Measurements from ENCODE around the gene NME7. TPM values are rescaled to one million over a fixed set of nuclear protein-coding genes. Genes with fewer than 3 reads are reported as not detected.
"Not testable (repeated sequence)": the region's sequence is repeated elsewhere in the genome, so short reads cannot be mapped to it uniquely, and the experiment has no call there.

NME7 gene
- total RNA-seq, 1 experiment from 2014 or later, result 34.2 TPM

- CTCF ChIA-PET, result no interaction called here
- no peaks in the 10 kb centered on the region for H3K27me3 ChIP-seq (replicated peaks; ENCODE audit: insufficient read depth, low read depth, low read length, poor library complexity)
- no peaks in the 10 kb centered on the region for H3K36me3 ChIP-seq (ENCODE audit: insufficient read depth, low read length, poor library complexity, severe bottlenecking)
- no peak overlapping the region for H3K27ac ChIP-seq (ENCODE audit: low read depth, low read length, poor library complexity, severe bottlenecking)
- H3K4me1 ChIP-seq (ENCODE audit: insufficient read depth, low read length, poor library complexity, severe bottlenecking), result peaks cover 10% of the 10 kb centered on the region
- TF ChIP-seq, protein P1, sequence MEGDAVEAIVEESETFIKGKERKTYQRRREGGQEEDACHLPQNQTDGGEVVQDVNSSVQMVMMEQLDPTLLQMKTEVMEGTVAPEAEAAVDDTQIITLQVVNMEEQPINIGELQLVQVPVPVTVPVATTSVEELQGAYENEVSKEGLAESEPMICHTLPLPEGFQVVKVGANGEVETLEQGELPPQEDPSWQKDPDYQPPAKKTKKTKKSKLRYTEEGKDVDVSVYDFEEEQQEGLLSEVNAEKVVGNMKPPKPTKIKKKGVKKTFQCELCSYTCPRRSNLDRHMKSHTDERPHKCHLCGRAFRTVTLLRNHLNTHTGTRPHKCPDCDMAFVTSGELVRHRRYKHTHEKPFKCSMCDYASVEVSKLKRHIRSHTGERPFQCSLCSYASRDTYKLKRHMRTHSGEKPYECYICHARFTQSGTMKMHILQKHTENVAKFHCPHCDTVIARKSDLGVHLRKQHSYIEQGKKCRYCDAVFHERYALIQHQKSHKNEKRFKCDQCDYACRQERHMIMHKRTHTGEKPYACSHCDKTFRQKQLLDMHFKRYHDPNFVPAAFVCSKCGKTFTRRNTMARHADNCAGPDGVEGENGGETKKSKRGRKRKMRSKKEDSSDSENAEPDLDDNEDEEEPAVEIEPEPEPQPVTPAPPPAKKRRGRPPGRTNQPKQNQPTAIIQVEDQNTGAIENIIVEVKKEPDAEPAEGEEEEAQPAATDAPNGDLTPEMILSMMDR (conservative IDR thresholded peaks at IDR 0.05; ENCODE audit: low read depth, low read length), result no peak
- no peak for TF ChIP-seq EZH2 (IDR thresholded peaks at IDR 0.05; ENCODE audit: borderline replicate concordance, low read depth, low read length, poor library complexity, severe bottlenecking)
- no peaks in the 10 kb centered on the region for H3K9me3 ChIP-seq (ENCODE audit: low read depth, low read length, poor library complexity, severe bottlenecking)
- DNase-seq (ENCODE audit: low spot score), result peak; percentile 77
- POLR2A ChIA-PET (ENCODE audit: low non-redundant PET), result no interaction called here
- H3K4me3 ChIP-seq (ENCODE audit: low read depth, low read length, poor library complexity, severe bottlenecking), result no peak overlapping the region
- no TSS peak for BruUV-seq (replicated peaks)
- intact Hi-C loops (cut with micrococcal nuclease; ENCODE audit: unreplicated experiment), result no loop called here
These were observed 79.6 kb downstream of the NME7 start for GRCh38 chr1:169288011-169288414.

DNA sequence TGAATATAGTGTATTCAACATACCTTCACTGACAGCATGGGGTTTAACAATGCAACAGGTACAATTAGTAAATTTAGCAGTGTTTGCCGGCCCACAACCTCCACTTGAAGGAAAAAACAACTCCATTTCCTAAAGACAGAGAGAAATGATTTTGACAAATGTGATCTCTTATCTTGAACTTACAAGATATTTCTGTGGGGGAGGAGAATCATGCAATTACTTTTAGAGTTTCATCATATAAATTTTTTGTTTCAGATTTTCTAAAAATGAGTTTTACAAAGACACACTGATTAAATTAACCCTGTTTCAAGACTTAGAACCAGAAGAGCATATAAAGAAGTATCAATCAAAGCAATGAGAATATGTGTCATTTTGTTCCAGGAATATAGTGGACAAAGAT lies 80.3 kb downstream of the NME7 start:
- Histone ChIP-seq H3K36me3 (ENCODE audit: insufficient read depth, low read length, poor library complexity, severe bottlenecking) (no peaks in the 10 kb centered on the region), H3K4me3 (ENCODE audit: low read depth, low read length, poor library complexity, severe bottlenecking) (no peak overlapping the region), H3K4me1 (ENCODE audit: insufficient read depth, low read length, poor library complexity, severe bottlenecking) (peaks cover 10% of the 10 kb centered on the region), H3K27ac (ENCODE audit: low read depth, low read length, poor library complexity, severe bottlenecking) (no peak overlapping the region), H3K27me3 (replicated peaks; ENCODE audit: insufficient read depth, low read depth, low read length, poor library complexity) (no peaks in the 10 kb centered on the region), H3K9me3 (ENCODE audit: low read depth, low read length, poor library complexity, severe bottlenecking) (no peaks in the 10 kb centered on the region)
- CTCF ChIA-PET, result no interaction called here
- DNase-seq (ENCODE audit: low spot score), result no peak
- no TSS peak for BruUV-seq (replicated peaks)
- TF ChIP-seq EZH2 (IDR thresholded peaks at IDR 0.05; ENCODE audit: borderline replicate concordance, low read depth, low read length, poor library complexity, severe bottlenecking), result no peak
- TF ChIP-seq, protein P1 (conservative IDR thresholded peaks at IDR 0.05; ENCODE audit: low read depth, low read length), result no peak
- POLR2A ChIA-PET (ENCODE audit: low non-redundant PET), result no interaction called here
- intact Hi-C loops (cut with micrococcal nuclease; ENCODE audit: unreplicated experiment), result no loop called here

- H3K27me3 ChIP-seq (replicated peaks; ENCODE audit: insufficient read depth, low read depth, low read length, poor library complexity); H3K36me3 ChIP-seq (ENCODE audit: insufficient read depth, low read length, poor library complexity, severe bottlenecking); BruUV-seq (replicated peaks); H3K9me3 ChIP-seq (ENCODE audit: low read depth, low read length, poor library complexity, severe bottlenecking); CTCF ChIA-PET; H3K4me1 ChIP-seq (ENCODE audit: insufficient read depth, low read length, poor library complexity, severe bottlenecking); DNase-seq (ENCODE audit: low spot score); POLR2A ChIA-PET (ENCODE audit: low non-redundant PET); H3K27ac ChIP-seq (ENCODE audit: low read depth, low read length, poor library complexity, severe bottlenecking); H3K4me3 ChIP-seq (ENCODE audit: low read depth, low read length, poor library complexity, severe bottlenecking): not testable (repeated sequence)
- intact Hi-C loops (cut with micrococcal nuclease; ENCODE audit: unreplicated experiment), result loop anchor here (5.0 kb wide), 1 partner anchor 34 kb away; no protein-coding TSS in a partner anchor
These were observed 86.0 kb downstream of the NME7 start for GRCh38 chr1:169281562-169281961.

DNA sequence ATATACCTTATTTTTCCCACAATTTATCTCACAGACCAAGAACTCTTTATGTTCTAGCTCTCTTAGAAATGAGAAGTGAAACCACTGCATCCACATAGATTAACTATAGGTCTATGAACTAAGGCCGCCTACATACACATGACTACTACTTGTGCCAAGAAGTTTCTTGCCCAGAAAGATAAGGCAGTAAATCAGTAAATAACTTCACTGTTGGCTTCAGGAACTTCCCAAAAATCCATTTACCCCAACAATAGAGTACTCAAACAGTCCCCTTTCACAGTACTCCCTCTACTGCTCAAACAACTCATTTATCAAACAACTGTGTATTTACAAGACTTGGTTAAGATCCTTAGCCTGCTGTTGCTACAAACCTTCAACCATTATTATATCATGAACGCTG lies 96.5 kb downstream of the NME7 start:
- Histone ChIP-seq H3K9me3 (ENCODE audit: low read depth, low read length, poor library complexity, severe bottlenecking) (no peaks in the 10 kb centered on the region), H3K4me3 (ENCODE audit: low read depth, low read length, poor library complexity, severe bottlenecking) (no peak overlapping the region), H3K36me3 (ENCODE audit: insufficient read depth, low read length, poor library complexity, severe bottlenecking) (no peaks in the 10 kb centered on the region), H3K27ac (ENCODE audit: low read depth, low read length, poor library complexity, severe bottlenecking) (no peak overlapping the region), H3K27me3 (replicated peaks; ENCODE audit: insufficient read depth, low read depth, low read length, poor library complexity) (no peaks in the 10 kb centered on the region), H3K4me1 (ENCODE audit: insufficient read depth, low read length, poor library complexity, severe bottlenecking) (no peaks in the 10 kb centered on the region)
- TF ChIP-seq EZH2 (IDR thresholded peaks at IDR 0.05; ENCODE audit: borderline replicate concordance, low read depth, low read length, poor library complexity, severe bottlenecking), result no peak
- TF ChIP-seq, protein P1 (conservative IDR thresholded peaks at IDR 0.05; ENCODE audit: low read depth, low read length), result 0 out of 2 replicates have a peak, but pooled peaks have one; percentile 16
- POLR2A ChIA-PET (ENCODE audit: low non-redundant PET), result no interaction called here
- BruUV-seq (replicated peaks), result no TSS peak
- CTCF ChIA-PET, result no interaction called here
- DNase-seq (ENCODE audit: low spot score), result peak; percentile 14
- intact Hi-C loops (cut with micrococcal nuclease; ENCODE audit: unreplicated experiment), result no loop called here

Measured in A673 (cell line).